Natural killer cell treated with Interleukin-12 subunit alpha and Interleukin-12 subunit beta and Interleukin-15 and Interleukin-18, amount 100 ng/mL, for 72 hours (primary cell): ENCODE data around the gene UTP15. TPM values are rescaled to one million over a fixed set of nuclear protein-coding genes. Genes with fewer than 3 reads are reported as not detected.
A peak's percentile ranks its signal among the peaks of the same experiment; 100 is the strongest.

Experiments used
- ATAC-seq, 2 donors: fragments of 150-1000 bp; cut with Tn5 transposase in 1 of 2; sonication (Bioruptor Pico), chemical (Tn5 transposase) in 1 of 2; 2 replicates each; pipeline ENCODE4 v1.10.0; 2021
- DNase-seq: peaks from one replicate; pipeline ENCODE4 v3.0.0; 2022; ENCODE audit warnings: low spot score
- H3K27ac Mint-ChIP-seq, 2 donors: 1 replicate in 1 of 2; 2 replicates in 1 of 2; pipeline ENCODE4 v1.8.0; 2022; ENCODE audit warnings: mixed read lengths in 2 of 2, mild to moderate bottlenecking in 1 of 2, moderate library complexity in 1 of 2
- H3K27me3 Mint-ChIP-seq, 2 donors: 1 replicate in 1 of 2; 2 replicates in 1 of 2; pipeline ENCODE4 v1.8.0; 2022; ENCODE audit warnings: mixed read lengths in 2 of 2
- H3K36me3 Mint-ChIP-seq: one replicate; pipeline ENCODE4 v1.8.0; 2022; ENCODE audit warnings: mixed read lengths
- H3K4me1 Mint-ChIP-seq, 2 donors: 1 replicate in 1 of 2; 2 replicates in 1 of 2; pipeline ENCODE4 v1.8.0; 2022; ENCODE audit warnings: low read depth in 2 of 2, mixed read lengths in 2 of 2, mild to moderate bottlenecking in 1 of 2
- H3K4me3 Mint-ChIP-seq: one replicate; pipeline ENCODE4 v1.8.0; 2022; ENCODE audit warnings: mixed read lengths
- H3K9me3 Mint-ChIP-seq: 2 replicates; pipeline ENCODE4 v1.8.0; 2022; ENCODE audit warnings: mixed read lengths
- total RNA-seq, 2 donors: library from RNA; stranded (reverse); gene quantifications; one replicate each; pipeline ENCODE4 v1.2.3, GENCODE V29; 2022

Gene UTP15
- total RNA-seq, 2 donors from 2014 or later = 34.9 to 55.1 TPM

- H3K4me3 Mint-ChIP-seq = no peak overlapping the region
- H3K36me3 Mint-ChIP-seq = no peaks in the 10 kb centered on the region
- H3K27me3 Mint-ChIP-seq = peaks cover 23 to 28% of the 10 kb centered on the region in 2 donors
- DNase-seq (no peak), ATAC-seq (peak in 1 of 2 donors; percentile 28)
- H3K4me1 Mint-ChIP-seq = no peaks in the 10 kb centered on the region
- H3K9me3 Mint-ChIP-seq = no peaks in the 10 kb centered on the region
- H3K27ac Mint-ChIP-seq = peak overlapping the region in 1 of 2 donors; percentile 42
These were observed 25.4 kb upstream of the UTP15 start for GRCh38 chr5:73540192-73540591.

- no peaks in the 10 kb centered on the region for H3K9me3 Mint-ChIP-seq
- no peak overlapping the region for H3K27ac Mint-ChIP-seq
- ATAC-seq = no peak
- H3K4me3 Mint-ChIP-seq = no peak overlapping the region
- DNase-seq = no peak
- no peaks in the 10 kb centered on the region for H3K4me1 Mint-ChIP-seq
- peaks cover 23% of the 10 kb centered on the region in 2 donors for H3K27me3 Mint-ChIP-seq
- no peaks in the 10 kb centered on the region for H3K36me3 Mint-ChIP-seq
These were observed 23.5 kb upstream of the UTP15 start for GRCh38 chr5:73542020-73542419.

- H3K9me3 Mint-ChIP-seq = no peaks in the 10 kb centered on the region
- ATAC-seq = peak in 1 of 2 donors; percentile 45
- H3K27me3 Mint-ChIP-seq = peaks cover 21 to 22% of the 10 kb centered on the region in 2 donors
- no peaks in the 10 kb centered on the region for H3K4me1 Mint-ChIP-seq
- no peaks in the 10 kb centered on the region for H3K36me3 Mint-ChIP-seq
- no peak overlapping the region for H3K27ac Mint-ChIP-seq
- no peak overlapping the region for H3K4me3 Mint-ChIP-seq
- no peak for DNase-seq
These were observed 20.8 kb upstream of the UTP15 start for GRCh38 chr5:73544429-73545402.

GRCh38 chr5:73545403-73545779 lies 20.2 kb upstream of the UTP15 start:
- Mint-ChIP-seq H3K4me3 (no peak overlapping the region), H3K4me1 (no peaks in the 10 kb centered on the region), H3K9me3 (no peaks in the 10 kb centered on the region), H3K27me3 (peaks cover 15 to 16% of the 10 kb centered on the region in 2 donors), H3K36me3 (no peaks in the 10 kb centered on the region), H3K27ac (no peak overlapping the region)
- DNase-seq (no peak), ATAC-seq (no peak)

- DNase-seq = no peak
These were observed 15.5 kb upstream of the UTP15 start for GRCh38 chr5:73550016-73550415.

GRCh38 chr5:73552642-73553041 lies 12.9 kb upstream of the UTP15 start:
- Mint-ChIP-seq H3K27me3 (no peaks in the 10 kb centered on the region), H3K4me3 (no peak overlapping the region), H3K4me1 (no peaks in the 10 kb centered on the region), H3K27ac (no peak overlapping the region), H3K36me3 (peaks cover 7% of the 10 kb centered on the region), H3K9me3 (no peaks in the 10 kb centered on the region)
- DNase-seq (no peak), ATAC-seq (no peak)

More at GRCh38 chr5:73550016-73550415, 15.5 kb upstream of the UTP15 start:
- Mint-ChIP-seq H3K27me3 (peaks cover 0 to 4% of the 10 kb centered on the region in 2 donors), H3K4me1 (no peaks in the 10 kb centered on the region), H3K27ac (no peak overlapping the region), H3K4me3 (no peak overlapping the region), H3K36me3 (peaks cover 4% of the 10 kb centered on the region), H3K9me3 (no peaks in the 10 kb centered on the region)
- ATAC-seq = no peak

- Mint-ChIP-seq H3K27me3 (no peaks in the 10 kb centered on the region), H3K9me3 (no peaks in the 10 kb centered on the region), H3K4me1 (peaks cover 14 to 21% of the 10 kb centered on the region in 2 donors), H3K4me3 (no peak overlapping the region), H3K36me3 (peaks cover 17% of the 10 kb centered on the region), H3K27ac (no peak overlapping the region)
- DNase-seq (no peak), ATAC-seq (no peak)
These were observed 6.6 kb upstream of the UTP15 start for GRCh38 chr5:73558950-73559349.

GRCh38 chr5:73564018-73564417 lies 1.5 kb upstream of the UTP15 start:
- H3K36me3 Mint-ChIP-seq = peaks cover 6% of the 10 kb centered on the region
- H3K9me3 Mint-ChIP-seq = no peaks in the 10 kb centered on the region
- peaks cover 24 to 45% of the 10 kb centered on the region in 2 donors for H3K4me1 Mint-ChIP-seq
- ATAC-seq = no peak
- no peaks in the 10 kb centered on the region for H3K27me3 Mint-ChIP-seq
- H3K27ac Mint-ChIP-seq = peak overlapping the region; percentile 98 to 100
- DNase-seq = no peak
- peak overlapping the region; percentile 98 for H3K4me3 Mint-ChIP-seq

- DNase-seq = no peak
These were observed 868 bp upstream of the UTP15 start for GRCh38 chr5:73564675-73565074.

GRCh38 chr5:73565969-73566547 lies 515 bp downstream of the UTP15 start:
- Mint-ChIP-seq H3K36me3 (peaks cover 5% of the 10 kb centered on the region), H3K4me1 (peaks cover 18 to 39% of the 10 kb centered on the region in 2 donors), H3K9me3 (no peaks in the 10 kb centered on the region), H3K4me3 (peak overlapping the region; percentile 98), H3K27me3 (no peaks in the 10 kb centered on the region), H3K27ac (peak overlapping the region; percentile 98 to 100)
- no peak for DNase-seq
- no peak for ATAC-seq

More at GRCh38 chr5:73564675-73565074, 868 bp upstream of the UTP15 start:
- peaks cover 6% of the 10 kb centered on the region for H3K36me3 Mint-ChIP-seq
- peak overlapping the region; percentile 98 for H3K4me3 Mint-ChIP-seq
- H3K27ac Mint-ChIP-seq = peak overlapping the region; percentile 98 to 100
- H3K9me3 Mint-ChIP-seq = no peaks in the 10 kb centered on the region
- no peaks in the 10 kb centered on the region for H3K27me3 Mint-ChIP-seq
- peaks cover 24 to 45% of the 10 kb centered on the region in 2 donors for H3K4me1 Mint-ChIP-seq
- no peak for ATAC-seq

GRCh38 chr5:73582285-73583145 lies 17.0 kb downstream of the UTP15 start:
- no peak for ATAC-seq
- no peaks in the 10 kb centered on the region for H3K4me1 Mint-ChIP-seq
- H3K4me3 Mint-ChIP-seq = no peak overlapping the region
- no peak overlapping the region for H3K27ac Mint-ChIP-seq
- no peaks in the 10 kb centered on the region for H3K27me3 Mint-ChIP-seq
- DNase-seq = no peak
- H3K36me3 Mint-ChIP-seq = peaks cover 27% of the 10 kb centered on the region
- no peaks in the 10 kb centered on the region for H3K9me3 Mint-ChIP-seq

- no peak overlapping the region for H3K27ac Mint-ChIP-seq
- no peak overlapping the region for H3K4me3 Mint-ChIP-seq
- ATAC-seq = no peak
- no peak for DNase-seq
- H3K9me3 Mint-ChIP-seq = no peaks in the 10 kb centered on the region
- no peaks in the 10 kb centered on the region for H3K36me3 Mint-ChIP-seq
- no peaks in the 10 kb centered on the region for H3K27me3 Mint-ChIP-seq
- H3K4me1 Mint-ChIP-seq = no peaks in the 10 kb centered on the region
These were observed 22.4 kb downstream of the UTP15 start for GRCh38 chr5:73587923-73588322.

- H3K4me1 Mint-ChIP-seq = no peaks in the 10 kb centered on the region
- no peaks in the 10 kb centered on the region for H3K36me3 Mint-ChIP-seq
- no peaks in the 10 kb centered on the region for H3K9me3 Mint-ChIP-seq
- H3K27ac Mint-ChIP-seq = no peak overlapping the region
- DNase-seq = no peak
- no peaks in the 10 kb centered on the region for H3K27me3 Mint-ChIP-seq
- peak; percentile 68 to 70 for ATAC-seq
- no peak overlapping the region for H3K4me3 Mint-ChIP-seq
These were observed 25.7 kb downstream of the UTP15 start for GRCh38 chr5:73591102-73591695.
